EH (cell line): ENCODE data around the gene NFAT5.
A peak's percentile ranks its signal among the peaks of the same experiment; 100 is the strongest.
"Not testable (repeated sequence)": the region's sequence is repeated elsewhere in the genome, so short reads cannot be mapped to it uniquely, and the experiment has no call there.

Source experiments
- DNase-seq: peaks from one replicate; pipeline ENCODE4 v3.0.0-alpha.2; 2015; ENCODE audit warnings: low read depth

Gene NFAT5

DNA sequence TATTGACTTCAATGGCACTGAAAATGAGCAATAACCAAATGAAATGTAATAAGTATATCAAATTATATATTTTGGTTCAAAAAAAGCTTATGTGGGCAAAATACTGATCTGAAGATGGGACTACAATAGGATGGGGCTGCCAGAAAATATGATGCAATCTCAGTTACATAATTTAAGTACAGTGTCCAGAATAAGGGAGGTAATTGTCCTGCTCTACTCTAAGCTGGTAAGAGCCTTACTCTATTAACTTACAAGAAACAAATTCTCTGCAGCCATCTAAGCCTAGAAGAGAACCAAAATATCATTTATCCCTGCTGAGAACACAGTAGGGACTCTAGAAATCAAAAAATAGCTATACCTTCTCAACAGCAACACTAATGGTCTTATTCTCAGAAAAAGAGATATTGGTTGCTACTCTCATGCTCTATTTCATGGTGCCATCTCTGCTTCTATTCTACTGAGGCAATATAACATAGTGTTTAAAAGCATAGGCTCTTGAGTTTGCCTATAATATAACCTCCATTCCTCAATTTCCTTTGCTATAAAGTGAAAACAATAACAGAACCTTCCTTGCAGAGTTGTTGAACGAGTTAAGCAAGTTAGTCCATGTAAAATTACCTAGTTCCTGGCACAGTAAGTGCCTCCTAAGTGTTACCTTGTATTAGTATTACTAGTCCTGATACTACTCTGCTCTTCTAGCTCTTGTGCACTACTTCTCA, 140.6 kb downstream of the NFAT5 start:
- peak; percentile 41 for DNase-seq

DNA sequence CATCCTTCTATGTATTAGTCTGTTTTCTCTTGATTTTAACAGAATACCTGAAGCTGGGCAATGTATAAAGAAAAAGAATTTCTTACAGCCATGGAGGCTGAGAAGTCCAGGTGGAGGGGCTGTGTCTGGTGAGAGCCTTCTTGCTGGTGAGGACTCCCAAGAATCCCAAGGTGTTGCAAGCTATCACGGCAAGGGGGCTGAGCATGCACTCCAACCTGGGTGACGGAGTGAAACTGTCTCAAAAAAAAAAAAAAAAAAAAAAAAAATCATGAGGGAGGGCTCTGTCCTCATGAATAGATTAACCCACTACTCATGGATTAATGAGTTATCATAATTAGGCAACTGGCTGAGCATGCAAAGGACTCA, 141.2 kb downstream of the NFAT5 start:
- DNase-seq, result no peak

DNA sequence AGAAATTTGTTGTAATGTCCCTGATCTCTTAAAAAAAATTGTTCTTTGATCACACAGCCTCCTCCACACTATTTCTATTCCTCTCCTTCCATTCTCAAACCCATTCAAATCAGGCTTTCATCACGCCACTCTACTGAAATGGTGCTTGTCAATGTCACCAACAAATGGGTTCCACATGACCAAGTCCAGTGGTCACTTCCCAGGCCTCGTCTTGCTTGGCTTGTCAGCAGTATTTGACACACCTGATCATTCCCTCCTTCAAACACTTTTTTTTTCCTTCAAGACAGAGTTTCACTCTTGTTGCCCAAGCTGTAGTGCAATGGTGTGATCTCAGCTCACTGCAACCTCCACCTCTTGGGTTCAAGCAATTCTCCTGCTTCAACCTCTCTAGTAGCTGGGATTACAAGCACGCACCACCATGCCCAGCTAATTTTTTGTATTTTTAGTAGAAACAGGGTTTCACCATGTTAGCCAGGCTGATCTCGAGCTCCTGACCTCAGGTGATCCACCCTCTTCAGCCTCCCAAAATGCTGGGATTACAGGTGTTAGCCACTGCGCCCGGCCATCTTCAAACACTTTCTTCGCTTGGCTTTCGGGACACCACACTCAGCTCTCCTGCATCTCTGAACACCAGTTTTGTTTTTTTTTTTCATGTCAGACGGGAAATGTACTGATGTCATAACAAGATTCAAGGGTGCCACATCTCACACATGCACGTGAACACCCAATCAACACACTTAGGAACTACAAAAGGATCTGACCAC, 142.3 kb downstream of the NFAT5 start:
- no peak for DNase-seq

DNA sequence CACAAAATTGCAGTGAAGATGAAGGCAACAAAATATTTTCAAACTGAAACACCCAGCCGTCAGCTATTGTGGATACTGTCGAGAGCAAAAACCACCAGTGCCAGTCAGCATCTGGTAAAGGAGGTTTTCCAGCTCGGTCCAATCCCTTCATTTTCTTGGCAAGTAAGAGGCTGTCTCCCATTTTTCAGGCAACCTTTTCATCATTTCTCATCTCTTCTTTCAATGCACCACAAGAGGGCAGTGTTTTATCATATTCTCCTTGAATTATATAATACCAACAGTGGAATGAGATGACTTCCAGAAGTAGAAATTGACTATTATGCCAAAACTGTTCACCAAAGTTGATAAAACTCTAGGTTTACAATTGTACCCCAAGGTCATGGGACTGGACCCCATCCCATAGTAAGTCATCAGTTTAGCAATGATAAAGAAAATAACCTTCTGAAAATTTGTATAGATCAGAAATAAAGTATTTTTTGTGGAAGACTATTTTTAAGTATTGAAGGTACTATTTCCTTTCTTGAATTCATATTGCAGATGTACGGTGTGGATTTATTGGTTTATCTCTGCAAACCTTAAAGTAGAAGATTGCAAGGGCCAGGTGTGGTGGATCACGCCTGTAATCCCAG, 143.8 kb downstream of the NFAT5 start:
- peak; percentile 74 for DNase-seq

DNA sequence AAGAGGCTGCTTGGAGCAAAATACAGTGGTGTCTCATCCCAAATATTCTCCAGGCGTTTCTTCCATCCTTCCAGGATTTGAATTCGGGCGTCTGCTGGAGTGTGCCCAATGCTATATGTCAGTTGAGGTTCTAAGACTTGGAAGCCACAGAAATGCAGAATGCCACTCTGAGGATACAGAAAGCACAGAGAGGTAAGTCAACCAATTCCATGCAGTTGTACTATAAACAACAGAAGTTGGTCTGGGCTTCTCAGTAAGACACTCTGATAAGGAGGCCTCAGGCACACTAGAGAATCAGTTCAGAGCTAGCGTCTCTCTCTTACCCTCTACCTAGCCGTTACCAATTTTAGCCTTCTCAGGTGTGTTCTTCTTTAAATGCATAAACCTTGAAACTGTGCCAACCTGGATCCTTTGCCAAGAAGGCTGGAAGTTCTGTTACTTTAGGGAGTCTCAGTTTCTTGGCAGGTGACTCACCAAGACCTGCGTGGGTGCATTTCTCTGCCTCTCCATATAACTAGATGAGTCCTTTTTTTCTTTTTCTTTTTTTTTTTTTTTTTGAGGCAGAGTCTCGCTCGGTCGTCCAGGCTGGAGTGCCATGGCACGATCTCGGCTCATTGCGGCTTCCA, 145.5 kb downstream of the NFAT5 start:
- DNase-seq, result peak; percentile 53

DNA sequence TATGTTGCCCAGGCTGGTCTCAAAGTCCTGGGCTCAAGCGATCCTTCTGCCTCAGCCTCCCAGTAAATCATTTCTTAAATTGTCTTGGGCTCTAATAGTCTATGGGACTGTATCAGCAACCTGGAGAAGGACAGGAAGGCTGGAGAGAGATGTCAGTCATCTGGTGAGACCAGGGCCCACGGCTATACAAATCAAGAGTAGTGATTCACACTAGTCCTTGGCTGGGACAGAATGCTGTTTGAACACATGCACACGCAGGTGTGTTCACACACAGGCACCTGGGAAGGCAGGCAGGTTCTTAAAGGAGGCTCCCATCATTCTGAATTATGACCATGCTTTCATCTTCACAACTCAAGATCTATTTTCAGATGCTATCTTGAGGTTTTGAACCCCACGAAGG, 146.5 kb downstream of the NFAT5 start:
- no peak for DNase-seq

DNA sequence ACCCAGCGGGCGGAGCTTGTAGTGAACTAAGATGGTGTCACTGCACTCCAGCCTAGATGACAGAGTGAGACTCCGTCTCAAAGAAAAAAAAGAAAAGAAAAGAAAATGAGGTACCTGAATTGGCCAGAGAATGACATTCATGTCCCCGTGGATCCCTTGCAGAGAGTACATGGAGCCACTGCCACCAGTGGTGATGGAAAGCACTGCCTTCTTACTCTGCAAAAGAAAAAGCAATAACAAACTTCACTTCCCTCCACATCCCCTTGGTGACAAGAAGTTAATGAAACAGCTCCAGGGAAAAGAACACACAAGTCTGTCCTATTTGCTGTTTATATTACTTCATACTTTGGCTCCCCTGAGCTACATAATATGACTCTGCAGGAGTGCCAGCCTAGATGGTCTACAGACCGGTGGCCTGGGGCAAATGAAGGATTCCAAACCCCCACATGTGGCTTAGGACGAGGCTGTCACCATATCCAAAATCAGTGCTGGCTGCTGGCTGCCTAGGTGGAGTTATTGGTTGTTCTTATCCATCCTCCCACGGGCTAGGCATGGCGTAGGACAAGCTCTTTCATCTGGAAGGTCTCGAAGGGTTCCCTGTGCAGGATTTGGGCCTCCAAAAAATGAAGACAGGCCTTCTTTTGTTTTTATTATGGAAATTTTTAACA, 147.3 kb downstream of the NFAT5 start:
- DNase-seq, result no peak

DNA sequence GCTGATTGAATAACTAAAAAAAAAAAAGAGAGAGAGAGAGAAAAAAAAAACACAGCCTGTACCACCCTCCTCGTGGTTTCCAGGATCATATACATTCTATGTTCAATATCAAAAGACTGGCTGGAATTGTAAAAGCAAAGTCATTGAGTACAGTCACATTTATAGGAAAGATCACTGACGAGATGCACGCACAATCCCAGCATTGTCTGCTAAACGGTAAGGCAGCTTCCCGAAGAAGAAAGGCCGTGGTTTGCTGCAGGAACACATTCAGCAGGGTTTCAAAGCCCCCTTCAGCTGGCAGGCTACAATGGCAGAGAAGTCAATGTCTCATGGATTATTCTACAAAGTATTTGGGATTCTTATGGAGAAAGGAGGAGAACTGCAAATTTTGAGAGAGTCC, 151.3 kb downstream of the NFAT5 start:
- DNase-seq, result no peak

DNA sequence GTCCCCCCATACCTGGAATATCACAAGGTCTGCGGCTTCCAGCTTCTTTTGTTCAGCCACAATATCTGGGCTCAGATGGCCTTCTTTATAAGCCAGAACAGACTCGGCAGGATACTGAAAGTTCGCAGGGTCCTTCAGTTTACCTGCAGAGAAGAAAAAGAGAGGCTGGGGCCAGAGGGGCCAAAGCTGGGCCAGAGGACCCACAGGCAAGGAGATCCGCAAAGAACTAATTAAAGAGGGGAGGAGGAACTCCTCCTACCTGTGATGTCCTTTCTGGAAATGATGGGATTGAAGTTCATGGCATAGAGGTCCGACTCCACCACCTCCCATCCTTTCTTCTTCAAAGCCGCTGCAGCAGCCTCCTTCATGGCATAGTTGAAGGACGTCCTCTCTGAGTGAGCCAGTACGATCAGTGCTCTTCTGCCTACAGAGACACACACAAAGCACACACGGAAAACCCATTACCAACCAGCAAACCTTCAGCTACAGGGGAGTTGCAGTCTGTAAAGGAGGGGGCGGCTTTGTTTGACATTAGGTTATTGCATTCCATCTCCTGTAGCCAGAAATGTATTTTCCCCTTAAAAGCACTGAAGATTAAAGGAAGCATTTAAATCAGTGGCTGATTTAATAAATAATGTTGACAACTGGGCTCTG, 152.5 kb downstream of the NFAT5 start:
- no peak for DNase-seq

DNA sequence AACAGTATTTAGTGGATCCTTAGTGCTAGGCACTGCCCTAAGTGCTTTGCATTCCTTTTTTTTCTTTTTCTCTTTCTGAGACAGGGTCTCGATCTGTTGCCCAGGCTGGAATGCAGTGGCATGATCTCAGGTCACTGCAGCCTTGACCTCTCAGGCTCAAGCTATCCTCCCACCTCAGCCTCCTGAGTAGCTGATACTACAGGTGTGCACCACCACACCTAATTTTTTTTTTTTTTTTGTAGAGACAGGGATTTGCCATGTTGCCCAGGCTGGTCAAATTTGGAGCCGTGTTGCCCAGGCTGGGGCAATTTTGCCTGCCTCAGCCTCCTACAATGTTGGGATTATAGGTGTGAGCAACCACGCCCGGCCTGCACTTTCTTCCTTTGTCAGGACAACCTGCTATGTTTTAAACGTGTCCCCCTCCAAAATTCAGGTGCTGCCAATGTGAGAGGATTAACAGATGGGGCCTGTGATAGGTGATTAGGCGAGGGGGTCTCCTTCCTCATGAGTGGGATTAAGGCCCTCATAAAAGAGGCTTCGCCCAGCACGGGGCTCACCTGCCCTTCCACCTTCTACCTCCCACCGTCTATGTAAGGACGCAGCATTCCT, 155.2 kb downstream of the NFAT5 start:
- no peak for DNase-seq

DNA sequence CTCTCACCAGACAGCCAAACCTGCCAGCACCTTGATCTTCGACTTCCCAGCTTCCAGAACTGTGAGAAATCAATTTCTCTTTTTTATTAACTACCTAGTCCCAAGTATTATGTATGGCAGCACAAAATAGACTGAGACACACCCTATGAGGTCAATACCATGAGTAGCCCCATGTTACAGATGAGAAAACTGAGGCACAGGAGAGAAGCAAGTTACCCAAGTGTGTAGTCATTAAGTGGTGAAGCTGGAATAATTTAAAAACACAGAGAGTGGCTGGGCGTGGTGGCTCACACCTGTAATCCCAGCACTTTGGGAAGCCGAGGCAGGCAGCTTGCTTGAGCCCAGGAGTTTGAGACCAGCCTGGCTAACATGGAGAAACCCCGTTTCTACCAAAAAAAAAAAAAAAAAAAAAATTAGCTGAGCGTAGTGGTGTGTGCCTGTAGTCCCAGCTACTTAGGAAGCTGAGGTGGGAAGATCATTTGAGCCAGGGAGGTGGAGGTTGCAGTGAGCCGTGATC, 155.7 kb downstream of the NFAT5 start:
- no peak for DNase-seq

DNA sequence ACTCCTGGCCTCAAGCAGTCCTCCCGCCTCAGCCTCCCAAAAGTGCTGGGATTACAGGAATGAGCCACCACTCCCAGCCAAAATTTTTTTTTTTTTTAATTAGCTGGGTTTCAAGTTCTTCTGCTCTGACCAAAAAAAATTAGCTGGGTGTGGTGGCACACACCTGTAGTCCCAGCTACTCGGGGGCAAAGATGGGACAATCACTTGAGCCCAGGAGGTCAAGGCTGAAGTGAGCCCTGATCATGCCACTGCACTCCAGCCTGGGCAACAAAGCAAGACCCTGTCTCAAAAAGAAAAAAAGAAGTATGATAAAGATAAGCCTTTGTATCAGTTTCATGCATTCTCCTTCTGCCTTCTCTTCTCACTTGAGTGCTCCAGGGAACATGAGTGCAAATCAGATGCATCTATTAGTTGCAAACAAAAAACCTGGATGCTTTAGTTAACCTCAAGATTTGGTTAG, 158.7 kb downstream of the NFAT5 start:
- no peak for DNase-seq

DNA sequence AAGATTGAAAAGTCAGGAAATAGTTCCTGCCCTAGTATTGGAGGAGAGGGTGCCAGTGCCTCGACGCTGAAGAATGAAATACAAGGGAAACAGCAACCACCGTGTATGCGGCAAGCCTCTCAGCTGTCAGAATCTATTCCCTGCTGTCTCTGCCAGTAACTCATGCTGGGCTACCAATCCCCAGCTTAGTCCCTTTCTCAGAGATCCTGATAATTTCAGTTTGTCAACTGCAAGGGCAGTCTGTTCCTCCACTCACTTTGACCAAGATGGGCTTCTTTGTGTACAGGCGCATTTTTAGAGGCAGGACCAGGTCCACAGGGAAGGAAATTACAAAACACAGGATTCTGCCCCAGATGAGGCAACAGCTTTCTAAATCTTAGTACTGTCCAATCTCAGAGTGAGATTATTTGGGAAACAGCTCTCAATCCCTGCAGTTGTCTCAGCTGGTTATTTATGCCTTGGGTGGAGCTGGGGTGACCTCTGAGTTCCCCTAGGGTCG, 159.3 kb downstream of the NFAT5 start:
- DNase-seq, result peak; percentile 39

DNA sequence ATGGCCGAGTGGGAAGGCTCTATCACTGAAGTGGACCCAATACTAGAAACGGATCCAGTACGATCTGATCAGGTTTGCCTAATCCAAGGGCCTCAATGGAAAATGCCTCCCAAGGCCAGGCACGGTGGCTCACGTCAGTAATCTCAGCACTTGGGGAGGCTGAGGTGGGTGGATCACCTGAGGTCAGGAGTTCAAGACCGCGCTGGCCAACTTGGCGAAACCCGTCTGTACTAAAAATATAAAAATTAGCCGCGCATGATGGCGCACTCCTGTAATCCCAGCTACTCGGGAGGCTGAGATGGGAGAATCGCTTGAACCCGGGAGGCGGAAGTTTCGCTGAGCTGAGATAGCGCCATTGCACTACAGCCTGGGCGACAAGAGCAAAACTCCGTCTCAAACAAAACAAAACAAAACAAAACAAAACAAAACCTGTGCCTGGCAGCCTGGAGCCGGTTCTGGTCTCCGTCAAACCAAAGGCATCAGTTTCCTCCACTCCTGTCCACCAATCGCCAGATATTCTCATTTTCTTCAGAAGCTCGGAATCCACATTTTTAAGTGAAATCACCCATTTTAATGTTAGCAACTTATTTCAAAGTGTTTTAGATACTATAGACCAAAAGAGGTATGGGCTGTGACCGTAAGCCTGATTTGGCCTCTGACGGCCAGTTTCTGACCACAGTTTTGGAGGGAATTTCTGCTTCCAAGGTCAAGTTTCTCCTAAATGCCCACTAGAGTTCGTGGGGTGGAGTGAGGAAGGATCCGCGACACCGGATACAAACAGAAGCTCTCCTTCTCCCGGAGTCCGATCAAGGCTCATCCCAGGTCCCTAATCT, 159.9 kb downstream of the NFAT5 start:
- DNase-seq, result no peak

DNA sequence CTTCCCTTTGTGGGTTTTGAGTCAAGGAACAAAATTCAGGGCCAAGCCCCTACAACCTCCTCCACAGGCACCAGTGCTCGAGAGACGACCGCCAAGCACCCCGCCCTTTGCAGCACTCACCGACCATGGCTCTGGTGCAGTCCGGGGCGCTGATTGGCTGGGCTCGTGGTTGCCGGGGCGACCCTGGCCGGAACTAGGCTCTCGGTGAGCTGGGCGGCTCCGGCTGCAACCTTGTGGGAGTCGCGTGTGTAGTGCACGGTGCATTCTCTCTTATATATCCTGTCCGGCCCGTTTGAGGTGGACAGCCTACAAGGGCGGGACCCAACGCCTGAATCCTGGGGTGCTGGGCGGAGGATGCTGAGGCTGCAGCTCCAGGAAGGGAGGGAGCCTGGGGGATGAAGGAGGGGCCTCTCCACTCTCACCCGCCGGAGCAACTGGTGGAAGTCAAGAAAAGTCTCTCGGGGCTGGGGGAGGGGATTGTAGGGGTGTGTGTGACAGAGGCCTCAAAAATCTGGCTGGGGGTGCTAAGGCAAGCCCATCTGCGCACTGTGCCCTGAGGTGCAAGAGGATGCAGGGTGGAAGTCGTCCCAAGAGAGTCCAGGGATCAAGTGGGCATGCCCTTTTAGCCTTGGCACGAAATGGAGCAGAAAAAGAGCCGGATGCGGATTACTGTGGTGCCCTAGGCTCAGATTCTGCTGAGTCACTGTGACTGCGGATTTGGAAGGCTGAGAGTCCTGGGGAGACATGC, 160.7 kb downstream of the NFAT5 start, which contains the start of gene NQO1:
Gene NQO1, minus strand, starts transcription at position 248 of the 748 bp plus-strand sequence. Its CDS starts 121 bp downstream, at position 127.
- DNase-seq, result peak; percentile 100

DNA sequence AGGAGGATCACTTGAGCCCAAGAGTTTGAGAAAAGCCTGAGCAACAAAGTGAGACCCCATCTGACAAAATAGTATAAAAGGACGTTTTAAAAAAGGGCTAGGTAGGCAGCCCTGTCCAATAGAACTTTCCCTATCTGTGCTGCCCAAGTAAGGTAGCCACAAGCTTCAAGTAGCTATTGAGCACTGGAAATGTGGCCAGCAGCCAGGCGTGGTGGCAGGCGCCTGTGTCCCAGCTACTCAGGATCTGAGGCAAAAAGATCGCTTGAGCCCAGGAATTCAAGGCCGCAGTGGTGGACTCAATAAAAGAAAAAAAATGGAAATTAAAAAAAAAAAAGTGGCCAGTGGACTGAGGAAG, 162.1 kb downstream of the NFAT5 start:
- DNase-seq, result no peak

DNA sequence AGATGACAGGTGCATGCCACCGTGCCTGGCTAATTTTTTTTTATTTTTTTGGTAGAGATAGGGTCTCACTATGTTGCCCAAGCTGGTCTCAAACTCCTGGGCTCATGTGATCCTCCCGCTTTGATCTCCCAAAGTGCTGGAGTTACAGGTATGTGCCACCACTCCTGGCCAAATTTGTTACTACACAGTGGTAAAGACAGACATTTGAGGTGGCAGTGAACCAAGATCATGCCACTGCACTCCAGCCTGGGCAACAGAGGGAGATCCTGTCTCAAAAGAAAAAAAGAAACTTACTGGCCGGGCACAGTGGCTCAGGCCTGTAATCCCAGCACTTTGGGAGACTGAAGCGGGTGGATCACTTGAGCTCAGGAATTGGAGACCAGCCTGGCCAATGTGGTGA, 163.3 kb downstream of the NFAT5 start:
- not testable (repeated sequence) for DNase-seq

DNA sequence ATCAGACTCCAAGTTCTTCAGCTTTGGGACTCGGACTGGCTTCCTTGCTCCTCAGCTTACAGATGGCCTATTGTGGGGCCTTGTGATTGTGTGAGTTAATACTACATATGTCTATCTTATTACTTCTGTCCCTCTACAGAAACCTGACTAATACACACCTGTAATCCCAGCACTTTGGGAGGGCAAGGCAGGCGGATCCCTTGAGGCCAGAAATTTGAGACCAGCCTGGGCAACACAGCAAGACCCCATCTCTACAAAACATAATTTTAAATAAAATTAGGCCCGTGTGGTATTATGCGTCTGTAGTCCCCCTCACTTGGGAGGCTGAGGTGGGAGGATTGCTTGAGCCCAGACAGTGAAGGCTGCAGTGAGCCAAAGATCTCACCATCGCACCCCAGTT, 165.5 kb downstream of the NFAT5 start:
- not testable (repeated sequence) for DNase-seq

DNA sequence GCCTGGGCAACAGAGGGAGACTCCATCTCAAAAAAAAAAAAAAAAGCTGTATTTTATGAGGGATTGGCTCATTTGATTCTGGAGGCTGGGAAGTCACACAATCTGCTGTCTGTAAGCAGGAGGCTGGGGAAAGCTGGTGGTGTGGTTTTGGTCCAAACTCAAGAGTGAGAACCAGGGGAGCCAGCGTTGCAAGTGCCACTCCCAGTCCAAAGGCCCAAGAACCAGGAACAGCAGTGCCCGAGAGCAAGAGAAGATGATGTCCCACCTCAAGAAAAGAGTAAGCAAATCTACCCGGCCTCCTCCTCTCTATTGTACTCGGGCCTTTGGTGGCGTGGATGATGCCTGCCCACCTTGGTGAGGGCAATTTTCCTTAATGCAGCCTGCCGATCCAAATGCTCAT, 166.3 kb downstream of the NFAT5 start:
- DNase-seq, result no peak
